ENCODE data around the gene RC3H2.

DNA sequence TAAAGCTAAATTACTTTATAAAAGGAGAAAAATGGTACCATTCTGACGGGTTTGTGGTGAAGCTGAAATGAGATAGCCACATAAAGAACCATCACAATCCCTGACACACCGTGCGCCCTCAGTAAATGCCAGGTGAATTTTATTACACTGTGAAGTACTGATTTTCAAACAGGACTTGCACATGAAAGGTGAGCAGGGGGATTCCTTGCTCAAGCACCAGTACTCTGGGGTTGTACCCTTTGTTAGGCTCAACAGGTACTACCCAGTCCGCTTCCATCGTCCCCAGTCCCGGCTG lies 35.2 kb upstream of the RC3H2 start:
- no peak for TF ChIP-seq KDM1A (IDR thresholded peaks at IDR 0.05; ENCODE audit: low read depth)
- TF ChIP-seq, protein P1, sequence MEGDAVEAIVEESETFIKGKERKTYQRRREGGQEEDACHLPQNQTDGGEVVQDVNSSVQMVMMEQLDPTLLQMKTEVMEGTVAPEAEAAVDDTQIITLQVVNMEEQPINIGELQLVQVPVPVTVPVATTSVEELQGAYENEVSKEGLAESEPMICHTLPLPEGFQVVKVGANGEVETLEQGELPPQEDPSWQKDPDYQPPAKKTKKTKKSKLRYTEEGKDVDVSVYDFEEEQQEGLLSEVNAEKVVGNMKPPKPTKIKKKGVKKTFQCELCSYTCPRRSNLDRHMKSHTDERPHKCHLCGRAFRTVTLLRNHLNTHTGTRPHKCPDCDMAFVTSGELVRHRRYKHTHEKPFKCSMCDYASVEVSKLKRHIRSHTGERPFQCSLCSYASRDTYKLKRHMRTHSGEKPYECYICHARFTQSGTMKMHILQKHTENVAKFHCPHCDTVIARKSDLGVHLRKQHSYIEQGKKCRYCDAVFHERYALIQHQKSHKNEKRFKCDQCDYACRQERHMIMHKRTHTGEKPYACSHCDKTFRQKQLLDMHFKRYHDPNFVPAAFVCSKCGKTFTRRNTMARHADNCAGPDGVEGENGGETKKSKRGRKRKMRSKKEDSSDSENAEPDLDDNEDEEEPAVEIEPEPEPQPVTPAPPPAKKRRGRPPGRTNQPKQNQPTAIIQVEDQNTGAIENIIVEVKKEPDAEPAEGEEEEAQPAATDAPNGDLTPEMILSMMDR (IDR thresholded peaks at IDR 0.05), result no peak
- no peak for TF ChIP-seq POLR2AphosphoS2 (conservative IDR thresholded peaks at IDR 0.05; ENCODE audit: low read length)
- no peak for TF ChIP-seq SMC3 (IDR thresholded peaks at IDR 0.05)
- TF ChIP-seq, protein P2, sequence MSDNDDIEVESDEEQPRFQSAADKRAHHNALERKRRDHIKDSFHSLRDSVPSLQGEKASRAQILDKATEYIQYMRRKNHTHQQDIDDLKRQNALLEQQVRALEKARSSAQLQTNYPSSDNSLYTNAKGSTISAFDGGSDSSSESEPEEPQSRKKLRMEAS (IDR thresholded peaks at IDR 0.05), result no peak
